ENCODE results near the gene SCRN1. TPM values are rescaled to one million over a fixed set of nuclear protein-coding genes. Genes with fewer than 3 reads are reported as not detected.

The SCRN1 gene
- total RNA-seq, 1 donor from 2014 or later, result 106 TPM

GRCh38 chr7:29878081-29878688, 111.4 kb downstream of the SCRN1 start:
- peaks cover 38% of the 10 kb centered on the region for H3K27me3 Mint-ChIP-seq (ENCODE audit: unreplicated experiment)
- no peaks in the 10 kb centered on the region for H3K9me3 Mint-ChIP-seq (ENCODE audit: unreplicated experiment)
- peak; percentile 72 for TF ChIP-seq CTCF (IDR thresholded peaks at IDR 0.05)
- H3K4me1 Mint-ChIP-seq (ENCODE audit: unreplicated experiment), result peaks cover 4% of the 10 kb centered on the region
- H3K27ac Mint-ChIP-seq (ENCODE audit: unreplicated experiment), result no peak overlapping the region
- H3K4me3 Mint-ChIP-seq (ENCODE audit: unreplicated experiment), result no peak overlapping the region
- H3K36me3 Mint-ChIP-seq (ENCODE audit: unreplicated experiment), result no peaks in the 10 kb centered on the region
- no peak for DNase-seq (ENCODE audit: extremely low spot score, unreplicated experiment)

- TF ChIP-seq CTCF (IDR thresholded peaks at IDR 0.05), result no peak
- Mint-ChIP-seq H3K27ac (ENCODE audit: unreplicated experiment) (no peak overlapping the region), H3K27me3 (ENCODE audit: unreplicated experiment) (peaks cover 33% of the 10 kb centered on the region), H3K9me3 (ENCODE audit: unreplicated experiment) (no peaks in the 10 kb centered on the region), H3K4me3 (ENCODE audit: unreplicated experiment) (no peak overlapping the region), H3K4me1 (ENCODE audit: unreplicated experiment) (peaks cover 8% of the 10 kb centered on the region), H3K36me3 (ENCODE audit: unreplicated experiment) (no peaks in the 10 kb centered on the region)
- DNase-seq (ENCODE audit: extremely low spot score, unreplicated experiment), result no peak
Observed at GRCh38 chr7:29877196-29877595, 112.4 kb downstream of the SCRN1 start.

- no peak for DNase-seq (ENCODE audit: extremely low spot score, unreplicated experiment)
- Mint-ChIP-seq H3K9me3 (ENCODE audit: unreplicated experiment) (no peaks in the 10 kb centered on the region), H3K4me1 (ENCODE audit: unreplicated experiment) (peaks cover 8% of the 10 kb centered on the region), H3K4me3 (ENCODE audit: unreplicated experiment) (no peak overlapping the region), H3K27me3 (ENCODE audit: unreplicated experiment) (peaks cover 46% of the 10 kb centered on the region), H3K36me3 (ENCODE audit: unreplicated experiment) (no peaks in the 10 kb centered on the region), H3K27ac (ENCODE audit: unreplicated experiment) (no peak overlapping the region)
- no peak for TF ChIP-seq CTCF (IDR thresholded peaks at IDR 0.05)
Observed at GRCh38 chr7:29875741-29876140, 113.9 kb downstream of the SCRN1 start.

- Mint-ChIP-seq H3K4me3 (ENCODE audit: unreplicated experiment) (no peak overlapping the region), H3K27ac (ENCODE audit: unreplicated experiment) (no peak overlapping the region), H3K27me3 (ENCODE audit: unreplicated experiment) (peaks cover 46% of the 10 kb centered on the region), H3K4me1 (ENCODE audit: unreplicated experiment) (peaks cover 8% of the 10 kb centered on the region), H3K36me3 (ENCODE audit: unreplicated experiment) (no peaks in the 10 kb centered on the region), H3K9me3 (ENCODE audit: unreplicated experiment) (no peaks in the 10 kb centered on the region)
- TF ChIP-seq CTCF (IDR thresholded peaks at IDR 0.05), result no peak
- no peak for DNase-seq (ENCODE audit: extremely low spot score, unreplicated experiment)
Observed at GRCh38 chr7:29873644-29874294, 115.8 kb downstream of the SCRN1 start.

GRCh38 chr7:29871787-29872398, 117.7 kb downstream of the SCRN1 start:
- peaks cover 9% of the 10 kb centered on the region for H3K4me1 Mint-ChIP-seq (ENCODE audit: unreplicated experiment)
- DNase-seq (ENCODE audit: extremely low spot score, unreplicated experiment), result no peak
- TF ChIP-seq CTCF (IDR thresholded peaks at IDR 0.05), result no peak
- no peaks in the 10 kb centered on the region for H3K36me3 Mint-ChIP-seq (ENCODE audit: unreplicated experiment)
- no peak overlapping the region for H3K4me3 Mint-ChIP-seq (ENCODE audit: unreplicated experiment)
- H3K9me3 Mint-ChIP-seq (ENCODE audit: unreplicated experiment), result no peaks in the 10 kb centered on the region
- H3K27ac Mint-ChIP-seq (ENCODE audit: unreplicated experiment), result no peak overlapping the region
- H3K27me3 Mint-ChIP-seq (ENCODE audit: unreplicated experiment), result peaks cover 40% of the 10 kb centered on the region
